ENCODE results near the gene PRSS3. TPM values are rescaled to one million over a fixed set of nuclear protein-coding genes. Genes with fewer than 3 reads are reported as not detected.

The PRSS3 gene
- total RNA-seq, 1 experiment from 2014 or later: 33.8 TPM

DNA sequence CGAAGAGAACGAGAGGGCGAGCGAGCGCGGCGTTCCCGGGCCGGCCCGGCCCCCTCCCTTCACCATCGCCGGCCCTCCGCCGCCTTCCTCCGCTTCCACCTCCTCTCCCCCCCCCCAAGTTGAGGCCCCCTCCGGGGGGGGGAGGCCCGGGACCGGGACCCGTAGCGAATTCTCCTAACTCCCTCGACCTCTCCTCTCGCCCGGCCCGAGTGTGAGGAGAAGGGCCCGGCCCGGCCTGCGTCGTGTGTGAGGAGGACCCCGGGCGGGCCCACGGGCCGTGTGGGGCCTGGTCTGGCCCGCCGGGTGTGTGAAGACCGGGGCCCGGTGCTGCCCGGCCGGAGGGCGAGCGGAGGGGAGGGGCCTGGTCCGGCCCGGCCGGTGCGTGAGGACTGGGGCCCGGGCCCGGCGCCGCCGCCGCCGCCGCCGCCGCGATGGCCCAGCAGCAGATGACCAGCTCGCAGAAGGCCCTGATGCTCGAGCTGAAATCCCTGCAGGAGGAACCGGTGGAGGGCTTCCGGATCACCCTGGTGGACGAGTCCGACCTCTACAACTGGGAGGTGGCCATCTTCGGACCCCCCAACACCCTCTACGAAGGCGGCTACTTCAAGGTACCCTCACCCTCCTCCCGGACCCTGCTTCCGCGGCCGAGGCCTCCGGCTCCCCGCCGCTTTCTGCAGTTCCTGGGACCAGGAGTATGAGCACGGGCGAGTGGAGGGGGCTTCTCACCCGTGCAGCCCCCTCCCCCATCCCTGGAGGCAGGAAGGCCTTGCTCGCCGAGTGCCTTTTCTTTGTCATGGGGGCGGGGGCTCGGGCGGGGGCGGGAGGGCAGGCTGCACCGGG lies 22.2 kb downstream of the PRSS3 start:
- ChIA-PET CTCF (interaction anchor here (0.6 kb wide), 1 partner anchor 79 kb away, joined by 3 read pairs; no protein-coding TSS in a partner anchor), POLR2A (interaction anchor here (0.6 kb wide), 5 partner anchors 12 to 383 kb away, joined by 3 to 7 read pairs (median 3); no protein-coding TSS in a partner anchor)
- Mint-ChIP-seq H3K27me3 (ENCODE audit: insufficient read depth, unreplicated experiment) (no peaks in the 10 kb centered on the region), H3K36me3 (ENCODE audit: insufficient read depth, unreplicated experiment) (peaks cover 15% of the 10 kb centered on the region), H3K27ac (ENCODE audit: unreplicated experiment) (peak overlapping the region; percentile 91), H3K4me1 (ENCODE audit: low read depth, unreplicated experiment) (peaks cover 20% of the 10 kb centered on the region), H3K4me3 (ENCODE audit: unreplicated experiment) (peak overlapping the region; percentile 90), H3K9me3 (ENCODE audit: unreplicated experiment) (no peaks in the 10 kb centered on the region)
- no peaks in the 10 kb centered on the region for H3K36me3 ChIP-seq (ENCODE audit: control insufficient read depth, insufficient read depth, low read length)
- H3K27me3 ChIP-seq (replicated peaks; ENCODE audit: control insufficient read depth, insufficient read depth, low read length): no peaks in the 10 kb centered on the region
- no peaks in the 10 kb centered on the region for H3K9me3 ChIP-seq
- H3K4me3 ChIP-seq (ENCODE audit: low read depth, low read length): peak overlapping the region; percentile 89
- TF ChIP-seq, protein P1, sequence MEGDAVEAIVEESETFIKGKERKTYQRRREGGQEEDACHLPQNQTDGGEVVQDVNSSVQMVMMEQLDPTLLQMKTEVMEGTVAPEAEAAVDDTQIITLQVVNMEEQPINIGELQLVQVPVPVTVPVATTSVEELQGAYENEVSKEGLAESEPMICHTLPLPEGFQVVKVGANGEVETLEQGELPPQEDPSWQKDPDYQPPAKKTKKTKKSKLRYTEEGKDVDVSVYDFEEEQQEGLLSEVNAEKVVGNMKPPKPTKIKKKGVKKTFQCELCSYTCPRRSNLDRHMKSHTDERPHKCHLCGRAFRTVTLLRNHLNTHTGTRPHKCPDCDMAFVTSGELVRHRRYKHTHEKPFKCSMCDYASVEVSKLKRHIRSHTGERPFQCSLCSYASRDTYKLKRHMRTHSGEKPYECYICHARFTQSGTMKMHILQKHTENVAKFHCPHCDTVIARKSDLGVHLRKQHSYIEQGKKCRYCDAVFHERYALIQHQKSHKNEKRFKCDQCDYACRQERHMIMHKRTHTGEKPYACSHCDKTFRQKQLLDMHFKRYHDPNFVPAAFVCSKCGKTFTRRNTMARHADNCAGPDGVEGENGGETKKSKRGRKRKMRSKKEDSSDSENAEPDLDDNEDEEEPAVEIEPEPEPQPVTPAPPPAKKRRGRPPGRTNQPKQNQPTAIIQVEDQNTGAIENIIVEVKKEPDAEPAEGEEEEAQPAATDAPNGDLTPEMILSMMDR (IDR thresholded peaks at IDR 0.05; ENCODE audit: insufficient read depth in 1 of 2, low read depth in 1 of 2, low read length in 1 of 2, severe bottlenecking in 1 of 2, unreplicated experiment in 1 of 2): peak; percentile 24 to 28
- DNase-seq: peak; percentile 83 to 87
- peaks cover 34% of the 10 kb centered on the region for H3K4me1 ChIP-seq
- intact Hi-C loops (cut with micrococcal nuclease; ENCODE audit: unreplicated experiment): loop anchor here (5.0 to 10.0 kb wide), 2 partner anchors 107 to 255 kb away; no protein-coding TSS in a partner anchor
- BruUV-seq (replicated peaks): no TSS peak

DNA sequence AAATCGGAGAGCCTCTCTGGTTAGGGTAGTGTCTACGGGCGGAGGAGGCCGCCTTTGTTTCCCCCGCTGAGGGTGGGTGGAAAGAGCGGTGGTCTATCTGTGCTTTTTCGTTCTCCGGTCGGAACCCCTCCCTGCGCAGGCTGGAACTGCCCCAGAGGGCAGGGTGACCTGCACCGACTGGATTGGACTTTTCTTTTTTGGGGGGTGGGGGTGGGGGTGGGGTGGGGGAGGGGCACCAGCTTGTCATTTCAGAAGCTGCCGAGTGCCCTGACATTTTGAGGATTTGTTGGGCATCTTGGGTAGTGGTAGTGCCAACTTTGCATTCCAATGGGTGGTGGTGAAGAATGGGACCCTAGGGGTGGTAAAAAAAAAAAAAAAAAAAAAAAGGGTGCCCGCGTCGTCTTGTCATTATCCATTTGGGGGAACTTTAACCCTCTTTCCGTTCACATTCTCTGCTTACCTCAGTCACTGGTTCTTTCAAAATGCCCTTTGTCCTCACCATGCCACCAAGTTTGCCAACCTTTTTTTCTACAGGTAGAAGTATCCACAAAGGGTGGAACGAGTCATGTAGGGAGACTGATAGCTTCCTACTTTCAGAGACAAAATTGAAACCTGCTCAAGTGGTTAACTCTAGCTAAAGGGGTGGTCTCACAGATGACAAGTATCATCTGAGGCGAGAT lies 22.9 kb downstream of the PRSS3 start:
- Histone ChIP-seq H3K4me3 (ENCODE audit: low read depth, low read length) (peak overlapping the region; percentile 89), H3K36me3 (ENCODE audit: control insufficient read depth, insufficient read depth, low read length) (no peaks in the 10 kb centered on the region), H3K9me3 (no peaks in the 10 kb centered on the region), H3K27me3 (replicated peaks; ENCODE audit: control insufficient read depth, insufficient read depth, low read length) (no peaks in the 10 kb centered on the region), H3K4me1 (peaks cover 34% of the 10 kb centered on the region)
- H3K4me1 Mint-ChIP-seq (ENCODE audit: low read depth, unreplicated experiment): peaks cover 20% of the 10 kb centered on the region
- peaks cover 16% of the 10 kb centered on the region for H3K36me3 Mint-ChIP-seq (ENCODE audit: insufficient read depth, unreplicated experiment)
- BruUV-seq (replicated peaks): TSS peak; percentile 48
- no peak for DNase-seq
- CTCF ChIA-PET: interaction anchor here (0.7 kb wide), 1 partner anchor 14 kb away, joined by 4 read pairs; no protein-coding TSS in a partner anchor
- POLR2A ChIA-PET: interaction anchor here (0.5 to 0.6 kb wide), 6 partner anchors 12 to 382 kb away, joined by 3 to 7 read pairs (median 4); no protein-coding TSS in a partner anchor
- intact Hi-C loops (cut with micrococcal nuclease; ENCODE audit: unreplicated experiment): loop anchor here (5.0 to 10.0 kb wide), 2 partner anchors 106 to 254 kb away; no protein-coding TSS in a partner anchor
- no peaks in the 10 kb centered on the region for H3K9me3 Mint-ChIP-seq (ENCODE audit: unreplicated experiment)
- peak overlapping the region; percentile 90 for H3K4me3 Mint-ChIP-seq (ENCODE audit: unreplicated experiment)
- TF ChIP-seq, protein P1 (IDR thresholded peaks at IDR 0.05; ENCODE audit: insufficient read depth in 1 of 2, low read depth in 1 of 2, low read length in 1 of 2, severe bottlenecking in 1 of 2, unreplicated experiment in 1 of 2): no peak
- H3K27me3 Mint-ChIP-seq (ENCODE audit: insufficient read depth, unreplicated experiment): no peaks in the 10 kb centered on the region
- peak overlapping the region; percentile 83 for H3K27ac Mint-ChIP-seq (ENCODE audit: unreplicated experiment)

All from Caco-2 (cell line).